22Rv1 (cell line): Measurements from ENCODE around the gene LONP2.

Experiments used
- H3K27ac ChIP-seq: fragments of 450-650 bp; 2 replicates; pipeline ENCODE4 v1.5.1; 2017
- ZFX ChIP-seq: fragments of 450-650 bp; IDR thresholded peaks from 2 replicates; pipeline ENCODE4 v1.6.1; 2017; ENCODE audit warnings: antibody characterized with exemption, borderline replicate concordance
- TF ChIP-seq, protein P1 (sequence below): fragments of 450-650 bp; IDR thresholded peaks from 2 replicates; pipeline ENCODE4 v1.5.1; 2017; ENCODE audit warnings: mild to moderate bottlenecking

LONP2 gene

DNA sequence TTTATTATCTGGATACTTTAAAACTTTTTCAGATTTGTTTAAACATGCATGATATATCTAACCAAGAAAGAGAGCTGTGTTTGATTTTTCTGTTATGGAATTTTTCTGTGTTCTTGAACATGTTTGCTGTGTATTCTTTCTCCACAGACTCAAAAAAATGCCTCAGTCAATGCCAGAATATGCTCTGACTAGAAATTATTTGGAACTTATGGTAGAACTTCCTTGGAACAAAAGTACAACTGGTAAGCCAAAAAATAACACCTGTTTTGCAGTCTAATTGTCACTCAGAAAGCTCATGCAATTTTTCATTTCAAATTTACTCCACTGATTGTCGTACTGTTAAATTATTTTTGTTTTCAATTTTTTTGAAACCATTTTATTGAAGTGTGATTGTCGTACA lies 18.5 kb downstream of the LONP2 start:
- TF ChIP-seq, protein P1, sequence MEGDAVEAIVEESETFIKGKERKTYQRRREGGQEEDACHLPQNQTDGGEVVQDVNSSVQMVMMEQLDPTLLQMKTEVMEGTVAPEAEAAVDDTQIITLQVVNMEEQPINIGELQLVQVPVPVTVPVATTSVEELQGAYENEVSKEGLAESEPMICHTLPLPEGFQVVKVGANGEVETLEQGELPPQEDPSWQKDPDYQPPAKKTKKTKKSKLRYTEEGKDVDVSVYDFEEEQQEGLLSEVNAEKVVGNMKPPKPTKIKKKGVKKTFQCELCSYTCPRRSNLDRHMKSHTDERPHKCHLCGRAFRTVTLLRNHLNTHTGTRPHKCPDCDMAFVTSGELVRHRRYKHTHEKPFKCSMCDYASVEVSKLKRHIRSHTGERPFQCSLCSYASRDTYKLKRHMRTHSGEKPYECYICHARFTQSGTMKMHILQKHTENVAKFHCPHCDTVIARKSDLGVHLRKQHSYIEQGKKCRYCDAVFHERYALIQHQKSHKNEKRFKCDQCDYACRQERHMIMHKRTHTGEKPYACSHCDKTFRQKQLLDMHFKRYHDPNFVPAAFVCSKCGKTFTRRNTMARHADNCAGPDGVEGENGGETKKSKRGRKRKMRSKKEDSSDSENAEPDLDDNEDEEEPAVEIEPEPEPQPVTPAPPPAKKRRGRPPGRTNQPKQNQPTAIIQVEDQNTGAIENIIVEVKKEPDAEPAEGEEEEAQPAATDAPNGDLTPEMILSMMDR = no peak
- TF ChIP-seq ZFX = no peak
- H3K27ac ChIP-seq = no peak overlapping the region

DNA sequence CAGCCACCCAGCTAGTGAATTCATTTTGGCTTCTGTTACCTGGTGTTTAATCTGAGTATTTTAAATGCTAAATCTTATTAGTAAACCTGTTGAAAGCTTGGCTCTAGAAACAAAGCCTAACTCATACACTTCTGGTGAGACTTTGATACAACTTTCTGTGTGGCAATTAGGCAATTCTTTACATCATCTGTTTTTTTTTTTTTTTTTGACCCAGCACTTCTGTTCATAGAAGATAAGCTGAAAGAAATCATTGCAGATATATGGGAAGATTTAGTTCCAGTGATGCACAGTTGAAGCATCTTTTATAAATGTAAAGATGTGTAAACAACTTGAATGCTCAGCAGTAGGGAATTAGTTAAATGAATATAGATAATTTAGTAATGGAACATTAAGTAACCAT lies 24.9 kb downstream of the LONP2 start:
- TF ChIP-seq, protein P1 = no peak
- no peak for TF ChIP-seq ZFX
- peak overlapping the region; percentile 10; the same call in 1 of the 2 replicates for H3K27ac ChIP-seq

DNA sequence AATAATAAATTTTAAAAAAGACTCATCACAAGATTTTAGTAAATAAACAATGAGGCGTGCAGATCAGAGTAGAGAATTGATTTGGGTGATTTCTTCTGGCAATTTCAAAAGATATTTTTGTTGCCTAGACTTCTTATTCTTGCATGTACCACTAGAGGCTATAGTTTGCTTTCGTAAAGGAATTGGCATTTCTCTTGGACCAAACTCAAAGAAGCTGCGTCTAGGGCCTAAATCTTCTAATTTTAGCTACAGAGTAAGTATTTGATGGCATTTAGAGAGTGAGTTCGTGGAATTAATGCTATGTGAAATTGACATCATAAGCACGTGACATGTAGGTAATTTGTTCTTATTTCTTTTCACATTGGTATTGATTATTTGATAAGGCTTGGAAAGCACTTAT lies 27.6 kb downstream of the LONP2 start:
- TF ChIP-seq ZFX = no peak
- TF ChIP-seq, protein P1 = no peak
- H3K27ac ChIP-seq = no peak overlapping the region

DNA sequence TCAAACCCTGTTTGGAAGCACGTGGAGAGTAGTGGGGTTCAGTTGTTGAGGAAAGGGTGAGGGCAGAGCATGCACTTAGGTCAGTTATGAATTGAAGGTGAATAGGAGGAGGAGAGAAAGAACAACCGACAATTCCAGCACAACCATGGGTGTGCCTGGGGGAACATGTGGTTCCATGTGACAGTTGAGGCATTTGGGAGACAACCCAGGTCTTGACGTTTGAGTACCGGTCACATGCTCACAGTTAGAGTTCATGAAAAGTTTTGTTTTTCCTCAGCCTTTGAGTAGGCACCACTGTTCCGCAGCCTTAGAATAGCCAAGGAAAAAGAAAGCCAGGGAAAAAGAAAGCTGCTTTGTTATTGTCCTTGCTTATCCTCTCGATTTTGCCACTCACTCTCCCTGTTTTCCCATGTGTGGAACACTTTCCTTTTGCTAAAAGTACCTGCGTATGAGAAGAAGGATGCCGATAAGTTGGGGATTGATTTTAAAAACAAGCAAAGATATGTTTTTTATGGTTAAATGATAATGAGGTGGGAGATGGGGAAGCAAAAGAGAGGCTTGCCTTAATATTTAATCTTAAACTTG lies 28.8 kb downstream of the LONP2 start:
- TF ChIP-seq, protein P1 = no peak
- TF ChIP-seq ZFX = no peak

DNA sequence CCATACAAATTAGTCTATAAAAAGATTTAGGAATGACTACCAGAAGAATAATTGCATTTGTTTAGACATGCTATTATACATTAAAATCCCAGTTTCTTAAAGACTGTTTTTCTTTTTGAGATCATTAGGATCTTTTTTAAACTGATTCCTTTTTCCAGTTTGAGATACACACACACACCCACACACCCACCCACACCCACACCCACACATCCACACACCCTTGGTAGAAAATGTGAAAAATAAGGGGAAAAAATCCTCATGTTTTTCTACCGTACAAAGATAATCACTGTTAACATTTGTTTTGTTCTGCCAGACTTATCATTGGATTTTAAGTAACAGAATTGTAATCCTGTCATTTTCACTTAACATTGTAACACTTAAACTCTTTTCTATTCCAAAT lies 30.4 kb downstream of the LONP2 start:
- no peak overlapping the region for H3K27ac ChIP-seq
- no peak for TF ChIP-seq ZFX
- TF ChIP-seq, protein P1 = no peak

More for the DNA sequence above, 28.8 kb downstream of the LONP2 start:
- H3K27ac ChIP-seq = no peak overlapping the region

DNA sequence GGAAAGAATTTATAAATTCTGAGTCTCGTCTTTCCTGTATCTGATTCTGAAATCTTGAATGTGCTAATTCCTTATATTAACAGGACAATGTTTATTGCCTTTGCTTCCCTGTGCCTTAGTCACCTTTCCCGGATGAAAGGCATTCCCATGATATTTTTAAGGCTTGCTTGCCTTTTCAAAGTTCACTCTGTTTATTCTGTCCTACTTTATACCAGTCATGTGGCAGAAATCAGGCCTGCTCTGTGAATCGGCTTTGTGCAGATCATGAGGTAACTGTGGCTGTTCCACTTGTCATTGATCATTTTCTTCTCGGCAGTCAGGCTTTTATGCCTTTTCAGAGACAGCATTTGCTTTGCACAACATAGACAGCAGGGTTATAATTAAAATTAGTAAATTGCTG lies 32.0 kb downstream of the LONP2 start:
- no peak overlapping the region for H3K27ac ChIP-seq
- TF ChIP-seq, protein P1 = no peak
- no peak for TF ChIP-seq ZFX

DNA sequence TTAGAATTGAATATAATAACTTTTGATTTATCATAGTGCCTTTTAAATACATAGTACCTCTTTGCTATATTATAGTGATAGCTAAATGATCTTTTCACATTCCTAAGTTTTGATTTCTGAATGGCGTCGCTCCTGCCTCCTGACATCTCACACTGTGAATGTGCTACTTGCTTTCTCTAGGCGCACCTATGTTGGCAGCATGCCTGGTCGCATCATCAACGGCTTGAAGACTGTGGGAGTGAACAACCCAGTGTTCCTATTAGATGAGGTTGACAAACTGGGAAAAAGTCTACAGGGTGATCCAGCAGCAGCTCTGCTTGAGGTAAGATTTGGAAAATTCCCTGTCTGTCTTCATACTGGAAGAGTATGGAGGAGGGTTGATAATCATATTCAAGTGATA lies 33.1 kb downstream of the LONP2 start:
- TF ChIP-seq, protein P1 = no peak
- TF ChIP-seq ZFX = no peak
- H3K27ac ChIP-seq = no peak overlapping the region
